Natural killer cell (primary cell): ENCODE measurements around the gene FGF11. TPM values are rescaled to one million over a fixed set of nuclear protein-coding genes. Genes with fewer than 3 reads are reported as not detected.

Source experiments
- ATAC-seq, 3 donors: fragments of 150-1000 bp in 2 of 3; fragments of 200-7000 bp in 1 of 3; cut with Tn5 transposase; 1 replicate in 1 of 3; 2 replicates in 2 of 3; pipeline ENCODE4 v1.10.0; 2021; ENCODE audit warnings: mild to moderate bottlenecking in 2 of 3, moderate library complexity in 2 of 3
- DNase-seq, 2 donors: peaks; one replicate each; pipeline versions ENCODE4 v3.0.0 to v3.0.0-alpha.2; 2013 to 2021; ENCODE audit warnings: mixed read lengths in 1 of 2
- H3K27ac ChIP-seq: one replicate; pipeline ENCODE4 v1.5.1; 2013; ENCODE audit warnings: mild to moderate bottlenecking, low read length
- H3K27me3 ChIP-seq: one replicate; pipeline ENCODE4 v1.6.1; 2013; ENCODE audit warnings: low read length; ENCODE audit not compliant: control insufficient read depth, insufficient read depth
- H3K36me3 ChIP-seq: one replicate; pipeline ENCODE4 v1.6.1; 2013; ENCODE audit warnings: low read length; ENCODE audit not compliant: control insufficient read depth, insufficient read depth
- H3K4me1 ChIP-seq: one replicate; pipeline ENCODE4 v1.6.1; 2013; ENCODE audit warnings: low read length; ENCODE audit not compliant: control insufficient read depth, insufficient read depth
- H3K4me3 ChIP-seq: one replicate; pipeline ENCODE4 v1.5.1; 2013; ENCODE audit warnings: low read length
- H3K9me3 ChIP-seq: one replicate; pipeline ENCODE4 v1.6.1; 2013; ENCODE audit warnings: low read length; ENCODE audit not compliant: control insufficient read depth, insufficient read depth
- H3K27ac Mint-ChIP-seq, 2 donors: one replicate each; pipeline ENCODE4 v1.8.0; 2022; ENCODE audit warnings: mild to moderate bottlenecking in 2 of 2, mixed read lengths in 2 of 2, moderate library complexity in 1 of 2
- H3K27me3 Mint-ChIP-seq, 2 donors: one replicate each; pipeline ENCODE4 v1.8.0; 2022; ENCODE audit warnings: low read depth in 2 of 2, mixed read lengths in 2 of 2
- H3K36me3 Mint-ChIP-seq: one replicate; pipeline ENCODE4 v1.8.0; 2022; ENCODE audit warnings: mixed read lengths
- H3K4me1 Mint-ChIP-seq, 2 donors: one replicate each; pipeline ENCODE4 v1.8.0; 2022; ENCODE audit warnings: mixed read lengths in 2 of 2
- H3K4me3 Mint-ChIP-seq: one replicate; pipeline ENCODE4 v1.8.0; 2022; ENCODE audit warnings: mild to moderate bottlenecking, moderate library complexity, mixed read lengths
- H3K9me3 Mint-ChIP-seq, 2 donors: one replicate each; pipeline ENCODE4 v1.8.0; 2022; ENCODE audit warnings: mixed read lengths in 2 of 2
- CTCF ChIP-seq: fragments of 200-600 bp; IDR thresholded peaks from one replicate; pipeline ENCODE4 v1.8.0; 2022; ENCODE audit warnings: antibody characterized with exemption
- WGBS: methylation state at CpG from one replicate; pipeline ENCODE4 v1.1.7; 2013; ENCODE audit warnings: missing lambda C conversion rate; ENCODE audit not compliant: insufficient coverage; 5-methylcytosine and 5-hydroxymethylcytosine counted together
- intact Hi-C: fragments of 100-400 bp; cut with micrococcal nuclease; formaldehyde crosslinking; loops from one replicate; pipeline ENCODE4 v1.14.2; 2022
- total RNA-seq, 4 donors: library from RNA; stranded (reverse); fragments of 120-200 nt in 1 of 4; gene quantifications; one replicate each; pipeline versions ENCODE4 v1.2.3 to v1.2.4, GENCODE V29; 2013 to 2022

FGF11 gene
- total RNA-seq, 3 donors from 2014 or later (not counting 1 experiment from before 2014, with no cell fraction given): 1.2 to 4.2 (median 1.9) TPM

GRCh38 chr17:7444682-7445618 lies 5.6 kb downstream of the FGF11 start, which contains the start of gene CHRNB1:
CHRNB1 (plus strand) TSS chr17:7445061; CDS start chr17:7445128, 67 bp downstream.
- H3K27me3 ChIP-seq: peaks cover 49% of the 10 kb centered on the region
- no peak for TF ChIP-seq CTCF
- H3K36me3 Mint-ChIP-seq: no peaks in the 10 kb centered on the region
- H3K27ac Mint-ChIP-seq: peak within 1 kb of the TSS in 1 of 2 donors; percentile 58
- WGBS: 6% methylated on average over 51 of the region's 51 CpGs
- peaks cover 21 to 28% of the 10 kb centered on the region in 2 donors for H3K4me1 Mint-ChIP-seq
- peaks cover 29% of the 10 kb centered on the region for H3K4me1 ChIP-seq
- peak within 1 kb of the TSS; percentile 86 for H3K4me3 Mint-ChIP-seq
- no peaks in the 10 kb centered on the region for H3K9me3 ChIP-seq
- peak within 1 kb of the TSS; percentile 5 for H3K4me3 ChIP-seq
- no peaks in the 10 kb centered on the region for H3K36me3 ChIP-seq
- no peak within 1 kb of the TSS for H3K27ac ChIP-seq
- ATAC-seq (peak; percentile 36 to 66 (median 45)), DNase-seq (peak in 1 of 2 donors; percentile 41)
- H3K27me3 Mint-ChIP-seq: peaks cover 55 to 59% of the 10 kb centered on the region in 2 donors
- H3K9me3 Mint-ChIP-seq: no peaks in the 10 kb centered on the region
- intact Hi-C loops: no loop called here

GRCh38 chr17:7445619-7445968 lies 6.3 kb downstream of the FGF11 start:
- intact Hi-C loops: no loop called here
- Histone ChIP-seq H3K27me3 (peaks cover 43% of the 10 kb centered on the region), H3K9me3 (no peaks in the 10 kb centered on the region), H3K27ac (no peak overlapping the region), H3K4me1 (peaks cover 22% of the 10 kb centered on the region), H3K4me3 (peak overlapping the region; percentile 5), H3K36me3 (no peaks in the 10 kb centered on the region)
- H3K36me3 Mint-ChIP-seq: no peaks in the 10 kb centered on the region
- no peaks in the 10 kb centered on the region for H3K9me3 Mint-ChIP-seq
- TF ChIP-seq CTCF: no peak
- peaks cover 49 to 59% of the 10 kb centered on the region in 2 donors for H3K27me3 Mint-ChIP-seq
- 6% methylated on average over 16 of the region's 16 CpGs for WGBS
- H3K4me1 Mint-ChIP-seq: peaks cover 15 to 22% of the 10 kb centered on the region in 2 donors
- H3K4me3 Mint-ChIP-seq: peak overlapping the region; percentile 86
- ATAC-seq: peak; percentile 78 to 86 (median 86)
- H3K27ac Mint-ChIP-seq: peak overlapping the region in 1 of 2 donors; percentile 58
- peak in 1 of 2 donors; percentile 64 for DNase-seq

GRCh38 chr17:7448461-7448860 lies 9.1 kb downstream of the FGF11 start:
- Histone ChIP-seq H3K27ac (no peak overlapping the region), H3K36me3 (no peaks in the 10 kb centered on the region), H3K4me3 (no peak overlapping the region), H3K4me1 (peaks cover 19% of the 10 kb centered on the region), H3K9me3 (no peaks in the 10 kb centered on the region), H3K27me3 (peaks cover 31% of the 10 kb centered on the region)
- H3K4me3 Mint-ChIP-seq: no peak overlapping the region
- no peaks in the 10 kb centered on the region for H3K36me3 Mint-ChIP-seq
- peaks cover 14 to 20% of the 10 kb centered on the region in 2 donors for H3K4me1 Mint-ChIP-seq
- no peak overlapping the region for H3K27ac Mint-ChIP-seq
- H3K27me3 Mint-ChIP-seq: peaks cover 29 to 38% of the 10 kb centered on the region in 2 donors
- TF ChIP-seq CTCF: no peak
- DNase-seq (no peak), ATAC-seq (no peak)
- no peaks in the 10 kb centered on the region for H3K9me3 Mint-ChIP-seq
- 78% methylated on average over 2 of the region's 7 CpGs for whole genome bisulfite sequencing
- intact Hi-C loops: no loop called here
